ENCODE measurements around the gene ARID2.

Gene ARID2

GRCh38 chr12:45726603-45727300, 2.8 kb upstream of the ARID2 start:
- Histone ChIP-seq H3K36me3 (ENCODE audit: low read length) (no peaks in the 10 kb centered on the region; the same call in none of the 2 replicates), H4K20me1 (ENCODE audit: low read depth, low read length) (peaks cover 25% of the 10 kb centered on the region), H3K9me2 (replicated peaks; ENCODE audit: insufficient read depth, low read length) (no peaks in the 10 kb centered on the region), H2AFZ (ENCODE audit: low read depth, low read length, severe bottlenecking) (peak overlapping the region; percentile 57), H3K27me3 (ENCODE audit: low read length) (no peaks in the 10 kb centered on the region), H3K4me2 (ENCODE audit: low read depth, low read length, poor library complexity, severe bottlenecking) (peak overlapping the region; percentile 91), H3K79me2 (ENCODE audit: insufficient read depth, low read length) (peaks cover 70% of the 10 kb centered on the region), H3K27ac (ENCODE audit: low read depth, low read length) (peak overlapping the region; percentile 97), H3K9me3 (ENCODE audit: insufficient read depth, low read length) (no peaks in the 10 kb centered on the region), H3K9ac (ENCODE audit: low read length) (peak overlapping the region; percentile 98), H3F3A (ENCODE audit: insufficient read depth) (peaks cover 19% of the 10 kb centered on the region), H3K4me3 (ENCODE audit: insufficient read depth, low read length, poor library complexity, severe bottlenecking) (peak overlapping the region; percentile 96)
- TF ChIP-seq EZH2phosphoT487 (conservative IDR thresholded peaks at IDR 0.05; ENCODE audit: low read length) (no peak), CTCF (IDR thresholded peaks at IDR 0.05; ENCODE audit: insufficient read depth, low read length, poor library complexity, severe bottlenecking) (no peak)

- no peaks in the 10 kb centered on the region for H3K9me2 ChIP-seq (replicated peaks; ENCODE audit: insufficient read depth, low read length)
- peak overlapping the region; percentile 96 for H3K4me3 ChIP-seq (ENCODE audit: insufficient read depth, low read length, poor library complexity, severe bottlenecking)
- H3K36me3 ChIP-seq (ENCODE audit: low read length), result peaks cover 1% of the 10 kb centered on the region
- peak overlapping the region; percentile 91 for H3K4me2 ChIP-seq (ENCODE audit: low read depth, low read length, poor library complexity, severe bottlenecking)
- H4K20me1 ChIP-seq (ENCODE audit: low read depth, low read length), result peaks cover 20% of the 10 kb centered on the region
- peak overlapping the region; percentile 57 for H2AFZ ChIP-seq (ENCODE audit: low read depth, low read length, severe bottlenecking)
- H3K27me3 ChIP-seq (ENCODE audit: low read length), result no peaks in the 10 kb centered on the region
- peaks cover 70% of the 10 kb centered on the region for H3K79me2 ChIP-seq (ENCODE audit: insufficient read depth, low read length)
- H3K27ac ChIP-seq (ENCODE audit: low read depth, low read length), result peak overlapping the region; percentile 97
- no peaks in the 10 kb centered on the region for H3K9me3 ChIP-seq (ENCODE audit: insufficient read depth, low read length)
- H3K9ac ChIP-seq (ENCODE audit: low read length), result peak overlapping the region; percentile 98
- TF ChIP-seq CTCF (IDR thresholded peaks at IDR 0.05; ENCODE audit: insufficient read depth, low read length, poor library complexity, severe bottlenecking), result no peak
- TF ChIP-seq EZH2phosphoT487 (conservative IDR thresholded peaks at IDR 0.05; ENCODE audit: low read length), result no peak
- peaks cover 19% of the 10 kb centered on the region for H3F3A ChIP-seq (ENCODE audit: insufficient read depth)
Observed at GRCh38 chr12:45727301-45727979, 2.1 kb upstream of the ARID2 start.

GRCh38 chr12:45727980-45728629, 1.4 kb upstream of the ARID2 start:
- H3K4me3 ChIP-seq (ENCODE audit: insufficient read depth, low read length, poor library complexity, severe bottlenecking), result peak overlapping the region; percentile 96
- peak overlapping the region; percentile 97 for H3K27ac ChIP-seq (ENCODE audit: low read depth, low read length)
- H3K9me2 ChIP-seq (replicated peaks; ENCODE audit: insufficient read depth, low read length), result no peaks in the 10 kb centered on the region
- peaks cover 19% of the 10 kb centered on the region for H3F3A ChIP-seq (ENCODE audit: insufficient read depth)
- H2AFZ ChIP-seq (ENCODE audit: low read depth, low read length, severe bottlenecking), result peak overlapping the region; percentile 57
- peak overlapping the region; percentile 98 for H3K9ac ChIP-seq (ENCODE audit: low read length)
- H3K27me3 ChIP-seq (ENCODE audit: low read length), result no peaks in the 10 kb centered on the region
- H3K4me2 ChIP-seq (ENCODE audit: low read depth, low read length, poor library complexity, severe bottlenecking), result peak overlapping the region; percentile 91
- H3K79me2 ChIP-seq (ENCODE audit: insufficient read depth, low read length), result peaks cover 70% of the 10 kb centered on the region
- TF ChIP-seq EZH2phosphoT487 (conservative IDR thresholded peaks at IDR 0.05; ENCODE audit: low read length) (no peak), CTCF (IDR thresholded peaks at IDR 0.05; ENCODE audit: insufficient read depth, low read length, poor library complexity, severe bottlenecking) (no peak)
- H3K36me3 ChIP-seq (ENCODE audit: low read length), result peaks cover 8% of the 10 kb centered on the region
- no peaks in the 10 kb centered on the region for H3K9me3 ChIP-seq (ENCODE audit: insufficient read depth, low read length)
- peaks cover 19% of the 10 kb centered on the region for H4K20me1 ChIP-seq (ENCODE audit: low read depth, low read length)

Measured in SU-DHL-6 (cell line).